Stromal cell of bone marrow (primary cell): ENCODE results near the gene GPHA2.

Experiments used
- DNase-seq: peaks from one replicate; pipeline ENCODE4 v3.0.0-alpha.2; 2012; ENCODE audit warnings: low read depth

Gene GPHA2

DNA sequence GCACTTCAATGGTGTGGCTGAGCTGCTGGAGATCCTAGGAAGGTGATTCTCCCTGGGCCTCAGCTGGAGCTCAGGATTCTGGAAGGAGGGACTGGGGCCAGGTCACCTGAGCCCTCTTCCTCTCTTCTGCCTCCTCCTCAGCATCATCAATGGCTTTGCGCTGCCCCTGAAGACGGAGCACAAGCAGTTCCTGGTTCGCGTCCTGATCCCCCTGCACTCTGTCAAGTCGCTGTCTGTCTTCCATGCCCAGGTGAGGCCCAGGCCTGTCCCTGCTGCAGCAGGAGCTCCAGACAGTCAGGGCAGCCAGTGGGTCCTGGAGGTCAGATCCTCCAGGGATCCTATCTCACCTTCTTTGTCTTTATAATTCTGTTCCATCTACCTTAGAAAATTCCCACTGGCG, 5.4 kb downstream of the GPHA2 start:
- DNase-seq = no peak

DNA sequence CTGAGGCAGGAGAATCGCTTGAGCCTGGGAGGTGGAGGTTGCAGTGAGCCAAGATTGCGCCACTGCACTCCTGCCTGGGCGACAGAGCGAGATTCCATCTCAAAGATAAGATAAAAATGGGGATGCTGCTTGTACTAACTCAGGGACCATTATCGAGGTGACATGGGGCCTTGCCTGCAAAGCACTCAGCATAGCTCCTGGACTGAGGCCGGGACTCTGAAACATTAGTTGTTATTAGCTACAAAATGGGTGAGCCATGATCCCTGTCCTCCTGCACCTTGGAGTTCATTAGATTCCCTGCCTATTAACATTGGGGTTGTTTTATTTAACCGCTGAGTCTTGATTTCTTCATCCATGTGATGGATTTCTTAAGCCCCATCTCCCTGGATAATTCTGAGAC, 6.1 kb downstream of the GPHA2 start:
- no peak for DNase-seq

GRCh38 chr11:64928957-64929356, 6.7 kb downstream of the GPHA2 start:
- DNase-seq = no peak

DNA sequence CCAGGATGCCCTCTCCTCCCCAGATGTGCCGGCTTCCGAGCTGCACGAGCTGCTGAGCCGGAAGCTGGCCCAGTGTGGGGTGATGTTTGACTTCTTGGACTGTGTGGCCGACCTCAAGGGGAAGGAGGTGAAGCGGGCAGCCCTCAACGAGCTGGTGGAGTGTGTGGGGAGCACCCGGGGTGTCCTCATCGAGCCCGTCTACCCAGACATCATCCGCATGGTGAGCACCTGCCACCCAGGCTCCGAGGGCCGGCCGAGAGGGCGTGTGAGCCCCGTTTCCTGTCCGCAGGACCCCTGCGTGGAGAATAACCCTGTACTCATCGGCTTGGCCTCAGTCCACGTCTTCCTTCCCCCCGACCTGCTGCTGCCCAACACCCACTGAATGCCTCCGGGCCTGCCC, 9.0 kb downstream of the GPHA2 start:
- DNase-seq = no peak

DNA sequence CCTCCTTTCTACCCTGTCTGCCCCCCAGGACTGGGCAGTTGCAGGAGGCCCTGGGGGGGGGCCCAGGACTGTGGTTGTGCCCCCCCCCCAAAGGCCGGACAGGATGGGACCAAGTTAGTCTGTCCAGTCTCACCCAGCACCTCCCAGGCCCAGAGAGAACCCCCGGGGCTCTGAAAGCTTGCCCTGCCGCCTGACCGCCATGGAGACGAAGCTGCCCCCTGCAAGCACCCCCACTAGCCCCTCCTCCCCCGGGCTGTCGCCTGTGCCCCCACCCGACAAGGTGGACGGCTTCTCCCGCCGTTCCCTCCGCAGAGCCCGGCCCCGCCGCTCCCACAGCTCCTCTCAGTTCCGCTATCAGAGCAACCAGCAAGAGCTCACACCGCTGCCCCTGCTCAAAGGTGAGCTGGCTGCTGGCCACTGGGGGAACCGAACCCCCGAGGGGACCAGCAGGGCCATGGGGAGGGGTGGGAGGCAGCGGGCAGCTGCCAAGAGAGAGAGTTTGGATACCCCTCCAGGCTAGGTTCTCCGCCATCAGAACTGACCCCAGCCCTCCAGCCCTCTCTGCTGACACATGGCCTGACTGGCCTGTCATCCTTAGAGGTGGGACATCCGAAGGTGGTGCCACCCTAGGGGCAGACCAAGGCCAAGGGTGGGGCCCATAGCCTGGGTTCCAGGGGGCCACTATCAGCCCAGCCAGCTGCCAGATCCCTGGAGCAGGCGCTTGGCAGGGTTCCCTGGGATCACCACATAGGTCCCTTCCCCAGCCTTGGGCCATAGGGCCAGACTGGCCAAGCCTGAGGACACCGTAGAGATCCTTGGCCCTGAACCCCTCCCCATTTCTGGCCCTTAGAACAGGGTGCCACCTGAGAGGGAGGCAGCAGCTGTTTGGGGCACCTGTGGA, 9.9 kb downstream of the GPHA2 start:
- DNase-seq = no peak

DNA sequence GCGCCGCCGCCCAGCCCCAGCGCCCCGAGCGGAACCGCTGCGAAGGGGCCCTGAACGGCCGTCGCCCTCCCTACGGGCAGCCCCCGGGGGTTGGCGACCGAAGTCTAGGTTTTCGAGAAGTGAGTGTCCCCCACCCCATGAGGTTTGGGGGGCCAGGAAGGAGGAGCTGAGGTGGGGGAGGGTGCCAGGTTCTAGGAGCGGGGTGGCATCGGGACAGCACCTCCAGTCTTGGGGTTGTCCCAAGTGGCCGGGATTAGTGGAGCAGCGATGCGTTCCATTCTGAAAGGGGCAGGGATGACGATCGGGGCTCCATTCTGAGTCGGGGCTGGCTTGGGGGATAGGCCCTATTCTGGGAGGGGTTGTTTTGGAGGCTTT, 10.8 kb downstream of the GPHA2 start:
- no peak for DNase-seq

GRCh38 chr11:64923944-64924909, 11.5 kb downstream of the GPHA2 start, which contains the start of gene PPP2R5B:
PPP2R5B (plus strand) TSS chr11:64924689; CDS start chr11:64925735, 1,046 bp downstream.
- DNase-seq = peak; percentile 94

GRCh38 chr11:64923151-64923661, 12.5 kb downstream of the GPHA2 start:
- no peak for DNase-seq

GRCh38 chr11:64921384-64921783, 14.3 kb downstream of the GPHA2 start:
- no peak for DNase-seq

GRCh38 chr11:64920124-64920523, 15.6 kb downstream of the GPHA2 start:
- DNase-seq = no peak

- no peak for DNase-seq
Measured at GRCh38 chr11:64919627-64920026, 16.1 kb downstream of the GPHA2 start.

DNA sequence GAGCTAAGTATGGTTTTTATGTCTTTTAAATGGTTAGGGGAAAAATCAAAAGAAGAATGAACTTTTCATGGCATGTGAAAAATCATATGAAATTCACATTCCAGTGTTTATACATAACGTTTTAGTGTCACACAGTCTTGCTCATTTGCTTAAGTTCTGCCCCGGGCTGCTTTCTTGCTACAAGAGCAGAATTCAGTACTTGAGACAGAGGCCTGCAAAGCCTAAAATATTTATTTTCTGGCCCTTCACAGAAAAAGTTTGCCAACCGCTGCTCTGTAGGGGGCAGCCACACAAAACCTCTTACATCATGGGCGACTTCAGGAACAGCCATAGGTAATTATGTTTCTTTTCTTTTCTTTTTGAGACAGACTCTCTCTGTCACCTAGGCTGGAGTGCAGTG, 17.7 kb downstream of the GPHA2 start:
- peak; percentile 36 for DNase-seq

GRCh38 chr11:64917663-64917995, 18.1 kb downstream of the GPHA2 start:
- no peak for DNase-seq

DNA sequence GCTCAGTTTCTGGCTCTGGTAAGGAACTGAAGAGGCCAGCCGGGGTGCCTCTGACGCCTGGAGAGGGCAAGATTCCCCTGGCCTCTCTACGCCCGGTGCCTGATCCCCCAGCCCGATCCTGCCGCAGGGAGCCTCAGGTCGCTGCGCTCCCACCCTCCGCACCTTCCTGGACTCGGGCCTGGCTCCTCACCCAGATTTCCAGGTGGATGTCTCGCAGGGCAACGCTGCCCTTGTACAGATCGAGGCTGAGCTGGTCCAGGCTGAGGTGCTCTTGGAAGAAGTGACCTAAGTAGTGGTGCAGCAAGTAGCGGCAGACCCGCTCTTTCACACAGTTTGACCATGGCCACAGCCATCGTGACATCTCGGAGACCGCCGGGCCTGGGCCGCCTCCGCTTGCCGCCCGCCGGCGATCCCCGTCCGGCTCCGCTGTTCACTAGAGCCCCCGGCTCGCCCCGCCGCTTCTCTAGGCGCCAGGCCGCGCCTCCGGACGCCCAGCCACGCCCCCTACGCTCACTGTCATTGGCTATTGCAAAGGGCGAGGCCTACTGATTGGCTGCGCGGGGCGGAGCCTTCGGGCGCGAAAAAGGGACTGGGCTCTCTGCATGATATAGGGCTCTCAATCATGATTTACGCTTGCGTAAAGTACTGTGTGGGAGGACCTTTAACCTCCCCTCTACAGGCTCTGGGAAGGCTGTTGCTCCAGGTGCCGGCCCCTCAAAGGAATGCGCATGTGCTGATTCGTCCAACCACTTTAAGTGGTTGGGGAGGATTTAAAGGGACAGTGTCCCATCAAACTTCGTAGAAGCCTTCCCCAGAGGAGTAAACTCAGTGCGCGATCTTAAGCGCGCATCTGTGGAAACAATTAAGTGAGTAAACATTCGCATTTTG, 18.7 kb downstream of the GPHA2 start, which contains the start of gene ATG2A:
TSS of gene ATG2A (minus strand) at position 435 of the 888 bp plus-strand sequence. CDS start at position 361, 74 bp downstream.
- DNase-seq = peak; percentile 100

- DNase-seq = no peak
Measured at GRCh38 chr11:64916040-64916774, 19.5 kb downstream of the GPHA2 start.

GRCh38 chr11:64915376-64915887, 20.3 kb downstream of the GPHA2 start:
- DNase-seq = no peak

- DNase-seq = no peak
Measured at GRCh38 chr11:64914123-64914522, 21.6 kb downstream of the GPHA2 start.

DNA sequence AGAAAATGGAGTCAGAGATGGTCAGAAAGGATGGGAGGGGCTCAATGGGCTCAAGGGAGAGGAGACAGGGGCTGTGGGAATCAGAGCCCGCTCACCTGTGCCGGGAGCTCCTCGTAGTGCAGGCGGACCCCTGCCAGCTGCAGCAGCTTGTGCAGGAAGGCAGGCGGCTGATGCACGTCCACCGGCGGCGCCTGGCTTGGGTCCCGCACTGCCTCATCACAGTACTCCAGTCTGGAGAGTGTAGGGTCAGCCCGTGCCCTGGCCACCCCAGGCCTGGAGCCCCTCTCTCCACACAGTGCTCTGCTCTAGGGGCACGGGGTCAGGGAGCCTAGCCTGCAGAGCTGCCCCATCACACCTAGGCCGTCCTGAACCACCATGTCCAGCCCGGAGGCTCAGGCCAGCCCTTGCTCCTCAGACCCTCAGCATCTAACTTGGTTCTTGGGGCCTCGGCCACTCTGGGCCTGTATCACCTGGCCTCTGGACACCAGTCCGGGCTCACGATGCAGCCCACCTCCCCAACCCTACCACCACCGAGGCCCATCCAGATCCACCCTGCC, 22.4 kb downstream of the GPHA2 start:
- no peak for DNase-seq

- no peak for DNase-seq
Measured at GRCh38 chr11:64911689-64912088, 24.0 kb downstream of the GPHA2 start.

- no peak for DNase-seq
Measured at GRCh38 chr11:64911142-64911541, 24.6 kb downstream of the GPHA2 start.
